GM12878 (cell line): Measurements from ENCODE around the gene PDSS2. TPM values are rescaled to one million over a fixed set of nuclear protein-coding genes. Genes with fewer than 3 reads are reported as not detected.

ENCODE experiments used
- DPF2 ChIP-seq: fragments of 450-650 bp; IDR thresholded peaks from 2 replicates; pipeline ENCODE4 v1.6.1; 2017; ENCODE audit warnings: mild to moderate bottlenecking
- EZH2 ChIP-seq: IDR thresholded peaks from 2 replicates; pipeline ENCODE4 v1.6.1; 2012; ENCODE audit warnings: low read depth, mild to moderate bottlenecking, control low read depth, inconsistent platforms, low read length, borderline replicate concordance; ENCODE audit not compliant: control insufficient read depth
- MEF2A ChIP-seq: IDR thresholded peaks from 2 replicates; pipeline ENCODE4 v1.6.1; 2011; ENCODE audit warnings: low read depth, mild to moderate bottlenecking, low read length, moderate library complexity; ENCODE audit not compliant: insufficient read depth
- NBN ChIP-seq: fragments of 450-650 bp; IDR thresholded peaks from 2 replicates; pipeline ENCODE4 v1.6.1; 2016
- NR2C2 ChIP-seq: IDR thresholded peaks from 2 replicates; pipeline ENCODE4 v1.6.1; 2011; ENCODE audit warnings: borderline replicate concordance, low read depth; ENCODE audit not compliant: control insufficient read depth, insufficient read length
- RFX5 ChIP-seq: IDR thresholded peaks from 2 replicates; pipeline ENCODE4 v1.6.1; 2011; ENCODE audit warnings: low read depth, low read length, improper control_type of control experiment
- SMARCA5 ChIP-seq: fragments of 450-650 bp; IDR thresholded peaks from 2 replicates; pipeline ENCODE4 v1.6.1; 2017; ENCODE audit warnings: mild to moderate bottlenecking
- TARDBP ChIP-seq: IDR thresholded peaks from 2 replicates; pipeline ENCODE4 v1.6.1; 2016; ENCODE audit warnings: borderline replicate concordance
- ZBED1 ChIP-seq: IDR thresholded peaks from 2 replicates; pipeline ENCODE4 v1.6.1; 2016; ENCODE audit warnings: borderline replicate concordance
- ZNF217 ChIP-seq: fragments of 450-650 bp; IDR thresholded peaks from 2 replicates; pipeline ENCODE4 v1.6.1; 2017; ENCODE audit warnings: antibody characterized with exemption, mild to moderate bottlenecking
- polyA plus RNA-seq, 11 experiments: library from polyadenylated mRNA; depleted of rRNA in 4 of 11; unstranded in 6 of 11; stranded (reverse) in 5 of 11; fragments of >200 nt; fragmentation: Nextera tagmentation in 4 of 11; fragmentation: Illumina TruSeq in 1 of 11; extraction: Ambion mirVana in 4 of 11; extraction: Trizol in 1 of 11; gene quantifications; 1 replicate in 1 of 11; 2 replicates in 10 of 11; pipeline versions ENCODE4 v1.2.1 to v1.2.3, GENCODE V29; 2011 to 2016; ENCODE audit warnings: inconsistent platforms in 2 of 11, missing spikeins in 2 of 11, low read depth in 1 of 11
- total RNA-seq, 4 experiments: library from RNA; depleted of rRNA in 3 of 4; stranded (reverse); fragments of >200 nt in 3 of 4; fragmentation: Illumina TruSeq in 1 of 4; extraction: Trizol in 1 of 4; gene quantifications; 2 replicates each; pipeline versions ENCODE4 v1.2.1 to v1.2.3, GENCODE V29; 2013 to 2021
- TF ChIP-seq, protein P1 (sequence below): IDR thresholded peaks from 2 replicates; pipeline ENCODE4 v1.6.1; 2011; ENCODE audit warnings: low read depth, low read length, improper control_type of control experiment, borderline replicate concordance
- TF ChIP-seq, protein P2 (sequence below): IDR thresholded peaks from 2 replicates; pipeline ENCODE4 v1.6.1; 2011; ENCODE audit warnings: low read depth, mild to moderate bottlenecking, low read length, moderate library complexity, borderline replicate concordance; ENCODE audit errors: extremely low read depth

Gene PDSS2
- total and polyA plus RNA-seq, 10 of the 15 experiments (the other 5 are each of a cell fraction or from before 2014, with no cell fraction given), result 7.7 to 15.5 (median 9.6) TPM

DNA sequence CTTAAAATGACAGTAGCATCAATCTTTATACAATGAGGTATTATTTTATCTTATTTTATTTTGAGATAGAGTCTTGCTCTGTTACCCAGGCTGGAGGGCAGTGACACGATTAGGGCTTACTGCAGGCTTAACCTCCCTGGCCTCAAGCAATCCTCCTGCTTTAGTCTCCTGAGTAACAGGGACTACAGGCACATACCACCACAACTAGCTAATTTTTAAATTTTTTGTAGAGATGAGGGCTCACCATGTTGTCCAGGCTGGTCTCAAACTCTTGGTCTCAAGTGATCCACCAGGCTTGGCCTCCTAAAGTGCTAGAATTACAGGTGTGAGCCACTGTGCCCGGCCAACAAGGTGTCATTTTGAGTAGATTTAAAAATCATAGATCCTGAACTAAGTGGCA is 125.9 kb downstream of the PDSS2 start (continued):
- TF ChIP-seq TARDBP (no peak), ZNF217 (no peak), DPF2 (no peak), NR2C2 (no peak), NBN (no peak), EZH2 (no peak), MEF2A (no peak), ZBED1 (no peak), SMARCA5 (no peak), RFX5 (no peak)
- TF ChIP-seq, protein P1, sequence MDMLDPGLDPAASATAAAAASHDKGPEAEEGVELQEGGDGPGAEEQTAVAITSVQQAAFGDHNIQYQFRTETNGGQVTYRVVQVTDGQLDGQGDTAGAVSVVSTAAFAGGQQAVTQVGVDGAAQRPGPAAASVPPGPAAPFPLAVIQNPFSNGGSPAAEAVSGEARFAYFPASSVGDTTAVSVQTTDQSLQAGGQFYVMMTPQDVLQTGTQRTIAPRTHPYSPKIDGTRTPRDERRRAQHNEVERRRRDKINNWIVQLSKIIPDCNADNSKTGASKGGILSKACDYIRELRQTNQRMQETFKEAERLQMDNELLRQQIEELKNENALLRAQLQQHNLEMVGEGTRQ, result no peak
- TF ChIP-seq, protein P2, sequence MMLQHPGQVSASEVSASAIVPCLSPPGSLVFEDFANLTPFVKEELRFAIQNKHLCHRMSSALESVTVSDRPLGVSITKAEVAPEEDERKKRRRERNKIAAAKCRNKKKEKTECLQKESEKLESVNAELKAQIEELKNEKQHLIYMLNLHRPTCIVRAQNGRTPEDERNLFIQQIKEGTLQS, result no peak
- TF ChIP-seq, all 136 proteins: peak for 0
